Activated naive CD4-positive, alpha-beta T cell treated with anti-CD3 and anti-CD28 coated beads, Interleukin-2, amount 50 U/mL, for 24 hours (primary cell): ENCODE data around the gene FASTKD1.
A peak's percentile ranks its signal among the peaks of the same experiment; 100 is the strongest.
"Not testable (repeated sequence)": the region's sequence is repeated elsewhere in the genome, so short reads cannot be mapped to it uniquely, and the experiment has no call there.

ENCODE experiments used
- H3K27ac Mint-ChIP-seq: one replicate; pipeline ENCODE4 v1.8.0; 2021; ENCODE audit warnings: mild to moderate bottlenecking, mixed read lengths
- H3K27me3 Mint-ChIP-seq: one replicate; pipeline ENCODE4 v1.8.0; 2021; ENCODE audit warnings: mixed read lengths
- H3K36me3 Mint-ChIP-seq: one replicate; pipeline ENCODE4 v1.8.0; 2021; ENCODE audit warnings: mixed read lengths
- H3K4me1 Mint-ChIP-seq: one replicate; pipeline ENCODE4 v1.8.0; 2021; ENCODE audit warnings: mixed read lengths
- H3K4me3 Mint-ChIP-seq: one replicate; pipeline ENCODE4 v1.8.0; 2021; ENCODE audit warnings: mild to moderate bottlenecking, mixed read lengths
- H3K9me3 Mint-ChIP-seq: one replicate; pipeline ENCODE4 v1.8.0; 2021; ENCODE audit warnings: mixed read lengths

Gene FASTKD1

GRCh38 chr2:169582552-169583266 lies 9.0 kb upstream of the FASTKD1 start:
- H3K9me3 Mint-ChIP-seq, H3K36me3 Mint-ChIP-seq, H3K27me3 Mint-ChIP-seq: not testable (repeated sequence)
- H3K4me3 Mint-ChIP-seq, result peak overlapping the region; percentile 57
- H3K27ac Mint-ChIP-seq, result peak overlapping the region; percentile 46
- H3K4me1 Mint-ChIP-seq, result peaks cover 27% of the 10 kb centered on the region

- peaks cover 3% of the 10 kb centered on the region for H3K9me3 Mint-ChIP-seq
- H3K27ac Mint-ChIP-seq, result no peak overlapping the region
- no peaks in the 10 kb centered on the region for H3K27me3 Mint-ChIP-seq
- peaks cover 2% of the 10 kb centered on the region for H3K36me3 Mint-ChIP-seq
- H3K4me3 Mint-ChIP-seq, result no peak overlapping the region
- peaks cover 3% of the 10 kb centered on the region for H3K4me1 Mint-ChIP-seq
Measured at GRCh38 chr2:169579044-169579443, 5.4 kb upstream of the FASTKD1 start.

DNA sequence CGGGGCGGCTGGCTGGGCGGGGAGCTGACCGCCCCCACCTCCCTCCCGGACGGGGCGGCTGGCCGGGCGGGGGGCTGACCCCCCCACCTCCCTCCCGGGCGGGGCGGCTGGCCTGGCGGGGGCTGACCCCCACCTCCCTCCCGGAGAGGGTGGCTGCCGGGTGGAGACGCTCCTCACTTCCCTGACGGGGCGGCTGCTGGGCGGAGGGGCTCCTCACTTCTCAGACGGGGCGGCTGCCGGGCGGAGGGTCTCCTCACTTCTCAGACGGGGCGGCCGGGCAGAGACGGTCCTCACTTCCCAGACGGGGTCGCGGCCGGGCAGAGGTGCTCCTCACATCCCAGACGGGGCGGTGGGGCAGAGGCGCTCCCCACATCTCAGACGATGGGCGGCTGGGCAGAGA lies 1.6 kb upstream of the FASTKD1 start:
- H3K4me1 Mint-ChIP-seq, result peaks cover 20% of the 10 kb centered on the region
- H3K4me3 Mint-ChIP-seq, H3K27me3 Mint-ChIP-seq: not testable (repeated sequence)

GRCh38 chr2:169574539-169574938 lies 874 bp upstream of the FASTKD1 start:
- not testable (repeated sequence) for H3K4me3 Mint-ChIP-seq, H3K27me3 Mint-ChIP-seq

More for the DNA sequence above, 1.6 kb upstream of the FASTKD1 start:
- H3K27ac Mint-ChIP-seq, H3K36me3 Mint-ChIP-seq, H3K9me3 Mint-ChIP-seq: not testable (repeated sequence)

DNA sequence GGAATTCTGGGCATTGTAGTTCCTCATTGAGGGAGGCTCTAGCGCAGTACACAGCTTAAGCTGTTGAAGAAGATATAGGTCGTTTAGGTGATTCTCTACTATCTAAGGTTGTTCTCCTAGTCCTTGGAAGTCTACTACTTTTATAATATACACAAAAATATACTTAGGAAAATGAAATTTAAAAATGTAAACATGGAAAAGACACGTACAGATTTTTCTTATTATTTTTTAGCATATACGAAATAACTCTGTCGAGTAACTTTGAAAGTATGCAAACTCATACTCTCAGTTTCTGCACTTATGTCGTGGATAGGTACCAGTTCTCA lies 272 bp upstream of the FASTKD1 start:
- Mint-ChIP-seq H3K4me3 (peak overlapping the region; percentile 95), H3K4me1 (peaks cover 29% of the 10 kb centered on the region), H3K9me3 (no peaks in the 10 kb centered on the region), H3K27ac (peak overlapping the region; percentile 81), H3K27me3 (no peaks in the 10 kb centered on the region), H3K36me3 (peaks cover 8% of the 10 kb centered on the region)

More at GRCh38 chr2:169574539-169574938, 874 bp upstream of the FASTKD1 start:
- H3K27ac Mint-ChIP-seq, H3K36me3 Mint-ChIP-seq, H3K9me3 Mint-ChIP-seq: not testable (repeated sequence)
- H3K4me1 Mint-ChIP-seq, result peaks cover 26% of the 10 kb centered on the region

- Mint-ChIP-seq H3K4me3 (peak overlapping the region; percentile 95), H3K27ac (no peak overlapping the region), H3K4me1 (peaks cover 33% of the 10 kb centered on the region), H3K36me3 (peaks cover 8% of the 10 kb centered on the region), H3K27me3 (no peaks in the 10 kb centered on the region), H3K9me3 (no peaks in the 10 kb centered on the region)
Measured at GRCh38 chr2:169572821-169573159, 875 bp downstream of the FASTKD1 start.

DNA sequence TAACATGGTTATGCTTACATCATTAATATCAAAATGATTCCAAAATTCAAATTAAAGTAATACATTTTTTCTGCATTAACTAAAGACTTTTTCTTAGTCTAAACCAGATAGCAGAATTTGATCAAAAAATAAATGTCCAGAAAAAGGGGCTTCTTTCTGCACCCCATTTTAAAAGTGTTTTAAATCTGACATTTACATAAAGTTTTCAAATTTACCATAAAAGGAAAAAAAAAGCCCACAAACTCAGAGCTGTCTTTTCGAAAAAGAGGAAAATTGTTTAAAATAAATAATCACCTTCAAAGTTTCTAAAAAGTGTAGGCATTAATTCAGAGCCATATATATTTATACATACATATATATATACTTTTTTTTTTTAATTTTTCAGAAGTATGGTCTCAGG lies 1.5 kb downstream of the FASTKD1 start:
- H3K4me3 Mint-ChIP-seq, result no peak overlapping the region
- no peaks in the 10 kb centered on the region for H3K27me3 Mint-ChIP-seq
- H3K9me3 Mint-ChIP-seq, result no peaks in the 10 kb centered on the region
- H3K36me3 Mint-ChIP-seq, result peaks cover 11% of the 10 kb centered on the region
- no peak overlapping the region for H3K27ac Mint-ChIP-seq
- peaks cover 36% of the 10 kb centered on the region for H3K4me1 Mint-ChIP-seq

GRCh38 chr2:169571571-169571970 lies 2.1 kb downstream of the FASTKD1 start:
- Mint-ChIP-seq H3K36me3 (peaks cover 11% of the 10 kb centered on the region), H3K4me1 (peaks cover 36% of the 10 kb centered on the region), H3K27me3 (no peaks in the 10 kb centered on the region), H3K27ac (no peak overlapping the region), H3K9me3 (no peaks in the 10 kb centered on the region), H3K4me3 (peak overlapping the region; percentile 28)

DNA sequence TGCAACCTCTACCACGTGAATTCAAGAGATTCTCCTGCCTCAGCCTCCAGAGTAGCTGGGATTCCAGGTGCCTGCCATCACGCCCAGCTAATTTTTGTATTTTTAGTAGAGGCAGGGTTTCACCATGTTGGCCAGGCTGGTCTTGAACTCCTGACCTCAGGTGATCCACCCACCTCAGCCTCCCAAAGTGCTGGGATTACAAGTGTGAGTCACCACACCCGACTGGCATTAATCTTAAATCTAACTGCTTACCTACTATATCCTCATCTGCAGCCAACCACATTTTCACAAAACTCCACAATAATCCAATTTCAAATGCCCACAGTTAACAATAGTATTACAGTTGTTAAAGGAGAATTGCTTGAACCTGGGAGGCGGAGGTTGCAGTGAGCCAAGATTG lies 2.9 kb downstream of the FASTKD1 start:
- peaks cover 11% of the 10 kb centered on the region for H3K36me3 Mint-ChIP-seq
- H3K9me3 Mint-ChIP-seq, H3K27ac Mint-ChIP-seq, H3K27me3 Mint-ChIP-seq: not testable (repeated sequence)
- H3K4me1 Mint-ChIP-seq, result peaks cover 36% of the 10 kb centered on the region
- H3K4me3 Mint-ChIP-seq, result peak overlapping the region; percentile 20

DNA sequence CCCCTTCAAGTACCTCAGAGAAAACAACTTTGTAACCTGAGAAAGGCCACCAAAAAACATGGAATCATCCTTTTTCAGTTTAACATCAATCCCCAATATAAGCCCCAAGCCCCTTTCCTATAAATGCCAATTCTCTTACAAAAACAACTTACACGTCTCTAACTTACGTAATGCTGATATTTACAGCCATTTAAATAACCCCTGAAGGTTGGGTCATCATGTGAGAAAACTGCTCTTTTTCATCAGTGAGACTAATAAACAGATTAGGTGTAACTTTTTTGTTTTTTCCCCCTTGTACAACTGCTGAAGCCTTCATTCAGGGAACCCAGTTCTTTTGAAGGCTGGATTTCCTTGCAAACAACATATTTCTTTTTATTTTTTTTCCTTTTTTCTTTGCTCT lies 3.7 kb downstream of the FASTKD1 start:
- Mint-ChIP-seq H3K4me1 (peaks cover 36% of the 10 kb centered on the region), H3K36me3 (peaks cover 13% of the 10 kb centered on the region), H3K27me3 (no peaks in the 10 kb centered on the region), H3K27ac (no peak overlapping the region), H3K4me3 (no peak overlapping the region), H3K9me3 (no peaks in the 10 kb centered on the region)

DNA sequence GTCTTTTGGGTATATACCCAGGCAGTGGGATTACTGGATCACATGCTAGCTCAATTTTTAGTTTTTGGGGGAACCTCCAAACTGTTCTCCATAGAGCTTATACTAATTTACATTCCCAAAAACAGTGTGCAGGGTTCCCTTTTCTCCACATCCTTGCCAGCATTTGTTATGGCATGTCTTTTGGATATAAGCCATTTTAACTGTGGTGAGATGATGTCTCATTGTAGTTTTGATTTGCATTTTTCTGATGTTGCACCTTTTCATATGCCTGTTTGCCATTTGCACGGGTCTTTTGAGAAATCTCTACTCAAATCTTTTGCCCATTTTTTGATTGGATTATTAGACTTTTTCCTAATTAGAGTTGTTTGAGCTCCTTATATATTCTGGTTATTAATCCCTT lies 8.0 kb downstream of the FASTKD1 start:
- no peaks in the 10 kb centered on the region for H3K9me3 Mint-ChIP-seq
- H3K27ac Mint-ChIP-seq, result no peak overlapping the region
- peaks cover 18% of the 10 kb centered on the region for H3K4me1 Mint-ChIP-seq
- H3K27me3 Mint-ChIP-seq, result no peaks in the 10 kb centered on the region
- peaks cover 16% of the 10 kb centered on the region for H3K36me3 Mint-ChIP-seq
- H3K4me3 Mint-ChIP-seq, result no peak overlapping the region

DNA sequence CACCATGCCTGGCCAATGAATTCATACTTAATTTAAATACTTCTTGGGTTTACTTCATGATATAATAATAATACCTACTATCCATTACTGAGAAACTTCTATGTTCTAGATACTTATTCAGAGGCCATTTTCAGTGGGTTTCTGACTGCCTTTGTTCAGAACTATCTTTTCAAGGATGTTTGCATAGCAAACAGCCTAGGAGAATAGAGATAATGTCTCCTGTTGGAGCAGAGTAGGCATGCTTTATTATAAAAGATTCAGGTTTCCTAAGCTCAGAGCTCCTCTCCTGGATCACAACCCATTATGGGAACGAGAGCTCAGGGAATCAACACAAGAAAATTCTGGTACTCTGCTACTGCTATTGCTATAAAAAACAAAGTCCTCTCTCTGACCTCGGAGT lies 11.1 kb downstream of the FASTKD1 start:
- Mint-ChIP-seq H3K9me3 (no peaks in the 10 kb centered on the region), H3K27me3 (no peaks in the 10 kb centered on the region), H3K36me3 (peaks cover 9% of the 10 kb centered on the region), H3K4me3 (no peak overlapping the region), H3K27ac (no peak overlapping the region), H3K4me1 (peaks cover under 1% of the 10 kb centered on the region)

- H3K27ac Mint-ChIP-seq, result not testable (repeated sequence)
Measured at GRCh38 chr2:169562084-169562483, 11.6 kb downstream of the FASTKD1 start.

DNA sequence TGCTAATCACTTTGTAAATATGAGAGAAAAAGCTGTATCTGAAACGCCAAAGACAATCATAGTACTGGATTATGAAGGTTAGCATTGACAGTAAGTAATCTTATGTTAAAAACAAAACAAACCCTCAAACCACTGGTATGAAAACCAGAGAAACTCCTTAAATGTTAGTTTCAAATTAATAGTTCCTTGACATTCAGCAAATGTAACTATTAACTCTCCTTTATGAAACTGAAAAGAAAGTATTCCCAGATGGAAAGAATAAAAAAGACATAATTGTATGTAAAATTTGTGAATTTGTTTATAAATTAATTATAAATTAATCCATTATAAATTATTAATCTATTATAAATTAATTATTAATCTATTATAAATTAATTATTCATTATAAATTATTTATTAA lies 12.3 kb downstream of the FASTKD1 start:
- H3K36me3 Mint-ChIP-seq, result peaks cover 8% of the 10 kb centered on the region
- H3K27me3 Mint-ChIP-seq, result no peaks in the 10 kb centered on the region
- H3K27ac Mint-ChIP-seq, result no peak overlapping the region
- H3K9me3 Mint-ChIP-seq, result no peaks in the 10 kb centered on the region
- H3K4me1 Mint-ChIP-seq, result no peaks in the 10 kb centered on the region
- no peak overlapping the region for H3K4me3 Mint-ChIP-seq

More at GRCh38 chr2:169562084-169562483, 11.6 kb downstream of the FASTKD1 start:
- H3K4me3 Mint-ChIP-seq, H3K27me3 Mint-ChIP-seq, H3K36me3 Mint-ChIP-seq, H3K9me3 Mint-ChIP-seq, H3K4me1 Mint-ChIP-seq: not testable (repeated sequence)

GRCh38 chr2:169546756-169547155 lies 26.9 kb downstream of the FASTKD1 start:
- H3K36me3 Mint-ChIP-seq, result peaks cover 18% of the 10 kb centered on the region
- no peak overlapping the region for H3K4me3 Mint-ChIP-seq
- no peaks in the 10 kb centered on the region for H3K9me3 Mint-ChIP-seq
- H3K4me1 Mint-ChIP-seq, result no peaks in the 10 kb centered on the region
- H3K27me3 Mint-ChIP-seq, result no peaks in the 10 kb centered on the region
- H3K27ac Mint-ChIP-seq, result no peak overlapping the region

DNA sequence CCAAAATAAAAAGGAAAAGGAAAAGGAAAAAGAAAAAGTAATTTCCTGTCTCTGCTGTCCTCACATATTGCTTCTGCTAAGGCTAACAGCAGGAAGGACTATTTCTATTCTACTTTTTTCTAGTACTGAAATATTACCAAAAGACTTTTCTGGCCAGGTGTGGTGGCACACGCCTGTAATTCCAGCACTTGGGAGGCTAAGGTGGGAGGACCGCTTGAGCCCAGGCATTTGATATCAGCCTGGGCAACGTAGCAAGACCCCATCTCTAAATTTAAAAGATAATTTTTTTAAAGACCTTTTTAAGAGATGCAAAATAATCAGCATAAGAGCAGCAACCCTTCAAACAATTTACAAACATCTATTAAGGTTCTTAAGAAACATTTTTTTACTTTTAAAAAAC lies 31.2 kb downstream of the FASTKD1 start:
- Mint-ChIP-seq H3K9me3 (no peaks in the 10 kb centered on the region), H3K36me3 (peaks cover 18% of the 10 kb centered on the region), H3K4me1 (no peaks in the 10 kb centered on the region), H3K27me3 (no peaks in the 10 kb centered on the region), H3K27ac (no peak overlapping the region), H3K4me3 (no peak overlapping the region)

DNA sequence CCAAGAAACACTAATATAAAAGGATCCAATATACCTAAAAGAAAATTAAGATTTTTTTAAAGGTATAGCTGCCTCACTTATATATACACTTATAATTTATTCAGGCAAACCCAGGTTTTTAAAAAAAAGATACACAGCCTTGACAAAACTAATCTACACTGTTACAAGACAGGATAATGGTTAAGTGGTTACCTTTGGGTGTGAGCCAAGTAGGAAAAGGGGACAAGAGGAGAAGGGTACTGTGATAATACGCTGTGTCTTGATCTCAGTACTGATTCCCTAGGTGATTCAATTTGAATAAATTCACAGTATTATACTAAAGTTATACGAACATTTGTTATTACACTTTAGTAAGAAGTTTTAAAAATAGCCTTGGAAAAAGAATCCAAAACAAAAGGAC lies 33.5 kb downstream of the FASTKD1 start:
- no peak overlapping the region for H3K27ac Mint-ChIP-seq
- no peaks in the 10 kb centered on the region for H3K4me1 Mint-ChIP-seq
- no peaks in the 10 kb centered on the region for H3K27me3 Mint-ChIP-seq
- peaks cover 12% of the 10 kb centered on the region for H3K36me3 Mint-ChIP-seq
- H3K4me3 Mint-ChIP-seq, result no peak overlapping the region
- H3K9me3 Mint-ChIP-seq, result no peaks in the 10 kb centered on the region
